GM23338 (cell line): Measurements from ENCODE around the gene LMOD3.

Source experiments
- CTCF ChIP-seq, 2 experiments: fragments of 200-600 bp in 1 of 2; sonication (generic) in 1 of 2; conservative IDR thresholded peaks; 2 replicates each; pipeline versions ENCODE4 v1.5.1 to v1.6.1; 2016 to 2017; ENCODE audit warnings: antibody characterized with exemption in 2 of 2, low read depth in 2 of 2, mild to moderate bottlenecking in 2 of 2, moderate library complexity in 1 of 2
- EZH2phosphoT487 ChIP-seq: fragments of 200-600 bp; sonication (generic); IDR thresholded peaks from one replicate; pipeline ENCODE4 v1.8.1; 2018; ENCODE audit warnings: antibody characterized with exemption; ENCODE audit not compliant: unreplicated experiment

GRCh38 chr3:69103123-69103522, 19.3 kb downstream of the LMOD3 start:
- TF ChIP-seq EZH2phosphoT487 (no peak), CTCF (conservative IDR thresholded peaks at IDR 0.05; ENCODE audit: low read depth in 2 of 2) (no peak)
